Measurements from ENCODE around the gene TNFRSF8.

TNFRSF8 gene

GRCh38 chr1:12157366-12158231 lies 94.5 kb downstream of the TNFRSF8 start:
- DNase-seq (ENCODE audit: low read depth in 2 of 2): no peak

- no peak for DNase-seq (ENCODE audit: low read depth in 2 of 2)
These were observed 95.4 kb downstream of the TNFRSF8 start for GRCh38 chr1:12158357-12159092.

DNA sequence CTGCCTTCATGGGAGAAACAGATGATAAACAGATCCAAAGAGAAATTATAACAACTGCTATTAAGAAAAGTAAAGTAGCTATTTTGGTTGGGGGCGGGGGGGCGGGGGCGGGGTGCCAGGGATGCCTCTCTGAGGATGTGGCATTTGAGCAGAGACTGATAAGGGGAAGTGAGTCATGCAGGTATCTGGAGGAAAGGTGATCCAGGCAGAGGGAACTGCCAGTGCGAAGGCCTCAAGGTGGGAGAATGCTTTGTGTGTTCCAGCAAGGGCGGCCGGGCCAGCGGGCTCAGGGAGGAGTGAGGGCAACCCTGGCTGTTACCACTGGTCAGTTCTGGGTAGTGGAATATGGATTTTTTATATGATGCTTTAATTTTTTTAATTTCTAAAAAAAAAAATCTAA lies 96.7 kb downstream of the TNFRSF8 start:
- DNase-seq (ENCODE audit: low read depth in 2 of 2): no peak

DNA sequence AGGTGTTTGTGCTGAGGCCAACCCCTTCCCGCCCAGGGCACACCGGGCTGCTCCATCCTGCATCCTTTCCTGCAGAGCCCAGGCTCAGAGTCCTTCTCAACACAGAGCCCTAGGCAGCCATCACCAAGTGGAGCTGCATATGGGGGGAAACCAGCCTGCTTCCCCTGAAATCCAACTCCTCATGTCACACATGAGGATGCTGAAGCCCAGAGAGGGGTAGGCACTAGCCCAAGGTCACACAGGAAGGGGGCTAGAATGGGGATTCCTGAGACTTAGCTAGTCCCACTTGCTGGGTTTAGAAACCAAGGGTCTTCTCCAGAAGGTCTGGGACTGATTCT lies 98.2 kb downstream of the TNFRSF8 start:
- no peak for DNase-seq (ENCODE audit: low read depth in 2 of 2)

GRCh38 chr1:12161662-12162458 lies 98.8 kb downstream of the TNFRSF8 start:
- DNase-seq (ENCODE audit: low read depth in 2 of 2): peak; percentile 56 to 59

DNA sequence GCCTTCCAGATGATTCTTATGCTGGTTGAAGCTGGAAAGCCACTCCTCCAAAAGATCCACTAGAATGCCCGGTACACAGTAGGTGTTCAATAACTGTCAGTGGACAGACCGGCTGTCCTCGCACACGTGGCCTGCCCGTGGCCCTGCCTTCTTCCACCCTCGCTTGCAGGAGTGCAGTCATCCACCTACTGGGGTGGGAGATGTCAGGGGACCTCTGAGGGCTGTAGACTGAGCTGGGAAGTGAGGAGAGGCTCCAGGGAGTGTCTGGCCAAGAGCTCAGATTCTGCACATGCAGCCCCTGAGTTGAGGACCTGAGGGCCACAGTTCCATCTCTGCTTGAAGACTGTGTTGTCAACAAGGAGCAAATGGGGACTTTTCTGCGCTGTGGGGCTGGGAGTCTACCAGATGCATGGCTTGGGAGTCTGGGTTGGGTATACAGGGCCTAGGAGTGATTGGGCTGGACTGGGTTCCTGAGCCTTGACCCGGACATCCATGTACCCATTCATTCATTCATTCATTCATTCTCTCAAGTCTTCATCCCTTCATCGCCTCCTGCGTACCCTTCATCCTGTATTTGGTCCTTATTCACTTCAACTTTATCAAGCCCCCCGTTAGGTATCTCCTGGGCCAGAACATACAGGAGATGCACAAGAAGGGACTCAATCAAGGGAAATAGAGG lies 99.5 kb downstream of the TNFRSF8 start:
- DNase-seq (ENCODE audit: low read depth in 2 of 2): no peak

GRCh38 chr1:12163210-12163609 lies 100.1 kb downstream of the TNFRSF8 start:
- DNase-seq (ENCODE audit: low read depth in 2 of 2): no peak

- no peak for DNase-seq (ENCODE audit: low read depth in 2 of 2)
These were observed 101.1 kb downstream of the TNFRSF8 start for GRCh38 chr1:12164210-12164609.

DNA sequence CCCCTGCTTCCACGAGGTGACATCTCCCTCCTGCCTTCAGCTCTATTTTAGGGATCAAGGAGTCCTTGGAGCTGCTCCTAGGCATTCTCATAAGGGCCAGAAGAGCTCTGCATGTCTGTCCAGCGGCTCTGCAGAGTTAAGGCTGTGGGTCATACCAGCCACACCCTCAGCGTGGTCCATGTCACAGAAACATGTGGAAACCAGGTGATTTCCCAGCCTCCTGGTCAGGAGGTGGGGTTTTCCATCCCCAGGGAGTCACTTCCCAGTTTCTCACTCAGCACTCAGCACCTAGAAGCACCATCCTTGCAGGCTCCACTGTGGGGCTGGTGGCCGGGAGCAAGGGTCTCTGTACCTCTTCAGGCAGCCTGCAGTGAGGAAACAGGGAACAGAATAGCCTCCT lies 102.2 kb downstream of the TNFRSF8 start:
- DNase-seq (ENCODE audit: low read depth in 2 of 2): no peak

DNA sequence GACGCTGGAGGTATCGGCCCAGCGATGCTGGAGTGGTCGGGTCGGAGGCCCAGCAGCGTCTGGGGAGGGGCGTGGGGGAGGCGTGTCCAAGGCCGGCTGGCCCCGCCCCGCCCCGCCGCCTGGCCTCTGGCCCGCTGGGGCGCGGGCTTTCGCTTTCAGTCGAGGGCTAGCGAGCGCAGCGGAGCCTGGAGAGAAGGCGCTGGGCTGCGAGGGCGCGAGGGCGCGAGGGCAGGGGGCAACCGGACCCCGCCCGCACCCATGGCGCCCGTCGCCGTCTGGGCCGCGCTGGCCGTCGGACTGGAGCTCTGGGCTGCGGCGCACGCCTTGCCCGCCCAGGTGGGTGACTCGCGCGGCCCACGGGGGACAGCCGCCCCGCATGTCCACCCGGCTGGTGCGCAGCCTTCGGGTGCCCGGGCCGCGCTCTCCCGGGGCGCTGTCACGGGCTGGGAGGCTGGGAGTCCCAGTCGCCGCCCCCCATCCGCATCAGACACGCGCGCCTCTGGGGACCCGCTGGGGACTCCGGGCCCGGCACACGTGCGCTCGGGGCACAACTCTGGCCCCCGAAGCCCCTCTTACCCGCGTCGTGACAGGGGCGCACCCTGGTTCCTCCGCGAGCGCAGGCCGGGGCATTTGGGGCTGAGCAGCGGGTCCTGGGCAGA lies 103.9 kb downstream of the TNFRSF8 start, which contains the start of gene TNFRSF1B:
TNFRSF1B (plus strand) TSS at position 158 of the 659 bp plus-strand sequence; CDS start at position 259, 101 bp downstream.
- peak; percentile 42 to 50 for DNase-seq (ENCODE audit: low read depth in 2 of 2)

GRCh38 chr1:12167493-12168429 lies 104.7 kb downstream of the TNFRSF8 start:
- no peak for DNase-seq (ENCODE audit: low read depth in 2 of 2)

GRCh38 chr1:12168451-12169160 lies 105.5 kb downstream of the TNFRSF8 start:
- DNase-seq (ENCODE audit: low read depth in 2 of 2): no peak

DNA sequence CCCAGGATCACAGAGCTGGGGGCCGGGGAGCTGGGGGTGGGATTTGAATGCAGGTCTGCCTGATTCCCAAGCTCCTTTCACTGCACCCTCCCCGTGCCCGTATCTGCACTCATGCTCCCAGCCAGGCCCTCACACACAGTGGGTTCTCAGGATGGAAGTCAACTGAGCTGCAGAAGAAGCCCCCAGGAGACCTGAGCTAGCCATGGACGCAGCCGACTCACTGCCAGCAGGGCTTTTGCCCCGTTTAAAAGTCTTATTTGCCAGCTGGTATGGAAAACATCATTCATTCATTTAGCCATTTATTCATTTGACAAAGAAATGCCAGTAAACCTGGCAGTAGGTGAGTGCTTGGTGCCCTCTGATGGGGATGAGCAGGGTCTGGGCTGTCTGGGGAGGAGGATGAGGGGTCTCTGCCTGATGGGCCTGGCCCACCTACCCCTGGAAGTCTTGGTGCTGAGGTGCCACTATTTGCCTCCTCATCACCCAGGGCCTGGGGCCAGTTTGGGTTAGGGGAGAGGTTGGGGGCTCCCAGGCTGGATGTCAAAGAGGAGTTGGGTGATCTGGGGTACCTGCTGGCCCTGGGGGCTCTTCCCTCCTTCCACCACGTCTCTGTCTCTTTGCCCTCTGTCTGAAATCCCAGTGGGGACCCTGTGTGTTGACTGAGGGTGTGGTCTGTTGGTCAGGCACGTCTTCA lies 106.5 kb downstream of the TNFRSF8 start:
- no peak for DNase-seq (ENCODE audit: low read depth in 2 of 2)

- DNase-seq (ENCODE audit: low read depth in 2 of 2): no peak
These were observed 107.2 kb downstream of the TNFRSF8 start for GRCh38 chr1:12170263-12170671.

DNA sequence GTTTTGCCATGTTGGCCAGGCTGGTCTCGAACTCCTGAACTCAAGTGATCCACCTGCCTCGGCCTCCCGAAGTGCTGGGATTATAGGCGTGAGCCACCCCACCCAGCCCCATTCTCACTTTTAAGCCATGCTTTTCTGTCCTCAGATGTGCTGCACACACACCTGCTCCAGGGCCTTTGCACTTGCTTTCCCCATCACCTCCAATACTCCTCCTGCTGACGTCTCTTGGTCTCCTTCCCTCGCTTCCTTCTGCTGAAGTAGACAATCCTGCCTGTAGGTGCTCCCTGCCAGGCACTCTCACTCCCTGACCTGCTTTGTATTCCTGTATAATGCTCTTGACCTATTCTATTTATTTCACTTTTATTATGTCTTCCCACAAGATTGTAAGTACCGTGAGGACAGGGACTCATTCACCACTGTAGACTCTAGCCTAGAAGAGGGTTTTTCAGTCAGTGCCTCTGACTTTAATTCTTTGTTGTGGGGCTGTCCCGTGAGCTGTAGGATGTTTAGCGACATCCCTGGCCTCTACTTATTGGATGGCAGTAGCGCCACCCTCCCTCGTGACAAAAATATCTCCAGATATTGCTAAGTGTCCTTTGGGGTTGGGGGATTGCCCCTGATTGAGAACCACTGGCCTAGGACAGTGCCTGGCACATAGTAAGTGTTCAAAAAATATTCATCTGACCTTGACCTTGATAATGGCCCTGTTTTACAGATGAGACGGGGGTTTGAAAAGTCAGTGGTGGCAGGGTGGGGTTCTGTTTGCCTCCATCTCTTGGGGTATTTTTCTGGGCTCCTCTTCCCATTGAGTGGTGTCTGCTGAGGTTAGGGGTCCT lies 108.3 kb downstream of the TNFRSF8 start:
- no peak for DNase-seq (ENCODE audit: low read depth in 2 of 2)

- DNase-seq (ENCODE audit: low read depth in 2 of 2): no peak
These were observed 109.1 kb downstream of the TNFRSF8 start for GRCh38 chr1:12172042-12172851.

- no peak for DNase-seq (ENCODE audit: low read depth in 2 of 2)
These were observed 110.0 kb downstream of the TNFRSF8 start for GRCh38 chr1:12173041-12173509.

All from stimulated activated CD8-positive, alpha-beta memory T cell treated with anti-CD3 and anti-CD28 coated beads, Interleukin-7, amount 100 ng/mL, for 1 hour (primary cell).